ENCODE measurements around the gene SNRPD3.

SNRPD3 gene

DNA sequence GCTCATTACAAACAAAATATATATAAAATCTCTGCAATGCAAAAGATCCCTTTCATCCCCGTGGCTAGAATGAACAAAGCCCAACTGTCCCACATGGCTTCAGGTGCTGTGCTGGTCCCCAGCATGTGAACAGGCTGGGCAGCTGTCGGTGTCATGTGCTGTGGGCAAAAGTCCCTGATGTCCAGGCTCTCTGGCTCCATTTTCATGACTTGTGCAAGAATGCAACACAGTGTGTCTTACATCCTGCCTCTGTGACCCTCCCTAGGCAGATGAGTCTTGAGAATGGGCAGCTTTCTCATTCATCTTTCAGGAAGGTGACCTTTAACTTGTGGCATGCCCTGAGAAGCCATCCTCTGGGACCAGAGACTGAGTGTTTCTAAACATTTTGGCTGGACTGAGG is 15.3 kb upstream of the SNRPD3 start:
- no peaks in the 10 kb centered on the region for H3K9me3 ChIP-seq (ENCODE audit: control insufficient read depth, insufficient read depth, low read length)
- H3K36me3 ChIP-seq (ENCODE audit: control insufficient read depth, low read length), result peaks cover 56% of the 10 kb centered on the region
- no peaks in the 10 kb centered on the region for H4K20me1 ChIP-seq (ENCODE audit: control insufficient read depth, insufficient read depth, low read depth, low read length)
- H3F3A ChIP-seq (ENCODE audit: control insufficient read depth, insufficient read depth), result no peaks in the 10 kb centered on the region
- H3K4me1 ChIP-seq (ENCODE audit: control insufficient read depth, low read length), result peaks cover 3% of the 10 kb centered on the region; the same call in 1 of the 2 replicates
- H3K27ac ChIP-seq (ENCODE audit: low read depth, low read length), result no peak overlapping the region
- H3K4me3 ChIP-seq (ENCODE audit: low read length), result no peak overlapping the region
- no peaks in the 10 kb centered on the region for H3K9me2 ChIP-seq (replicated peaks; ENCODE audit: control insufficient read depth, low read length)
- H3K4me2 ChIP-seq (ENCODE audit: low read length), result no peak overlapping the region
- no peaks in the 10 kb centered on the region for H3K79me2 ChIP-seq (ENCODE audit: control insufficient read depth, low read length)
- TF ChIP-seq EZH2phosphoT487 (IDR thresholded peaks at IDR 0.05; ENCODE audit: borderline replicate concordance, low read length), result no peak
- TF ChIP-seq, protein P1, sequence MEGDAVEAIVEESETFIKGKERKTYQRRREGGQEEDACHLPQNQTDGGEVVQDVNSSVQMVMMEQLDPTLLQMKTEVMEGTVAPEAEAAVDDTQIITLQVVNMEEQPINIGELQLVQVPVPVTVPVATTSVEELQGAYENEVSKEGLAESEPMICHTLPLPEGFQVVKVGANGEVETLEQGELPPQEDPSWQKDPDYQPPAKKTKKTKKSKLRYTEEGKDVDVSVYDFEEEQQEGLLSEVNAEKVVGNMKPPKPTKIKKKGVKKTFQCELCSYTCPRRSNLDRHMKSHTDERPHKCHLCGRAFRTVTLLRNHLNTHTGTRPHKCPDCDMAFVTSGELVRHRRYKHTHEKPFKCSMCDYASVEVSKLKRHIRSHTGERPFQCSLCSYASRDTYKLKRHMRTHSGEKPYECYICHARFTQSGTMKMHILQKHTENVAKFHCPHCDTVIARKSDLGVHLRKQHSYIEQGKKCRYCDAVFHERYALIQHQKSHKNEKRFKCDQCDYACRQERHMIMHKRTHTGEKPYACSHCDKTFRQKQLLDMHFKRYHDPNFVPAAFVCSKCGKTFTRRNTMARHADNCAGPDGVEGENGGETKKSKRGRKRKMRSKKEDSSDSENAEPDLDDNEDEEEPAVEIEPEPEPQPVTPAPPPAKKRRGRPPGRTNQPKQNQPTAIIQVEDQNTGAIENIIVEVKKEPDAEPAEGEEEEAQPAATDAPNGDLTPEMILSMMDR (IDR thresholded peaks at IDR 0.05; ENCODE audit: low read depth, low read length, poor library complexity, severe bottlenecking), result no peak
- H3K27me3 ChIP-seq (ENCODE audit: control insufficient read depth, low read length), result no peaks in the 10 kb centered on the region

DNA sequence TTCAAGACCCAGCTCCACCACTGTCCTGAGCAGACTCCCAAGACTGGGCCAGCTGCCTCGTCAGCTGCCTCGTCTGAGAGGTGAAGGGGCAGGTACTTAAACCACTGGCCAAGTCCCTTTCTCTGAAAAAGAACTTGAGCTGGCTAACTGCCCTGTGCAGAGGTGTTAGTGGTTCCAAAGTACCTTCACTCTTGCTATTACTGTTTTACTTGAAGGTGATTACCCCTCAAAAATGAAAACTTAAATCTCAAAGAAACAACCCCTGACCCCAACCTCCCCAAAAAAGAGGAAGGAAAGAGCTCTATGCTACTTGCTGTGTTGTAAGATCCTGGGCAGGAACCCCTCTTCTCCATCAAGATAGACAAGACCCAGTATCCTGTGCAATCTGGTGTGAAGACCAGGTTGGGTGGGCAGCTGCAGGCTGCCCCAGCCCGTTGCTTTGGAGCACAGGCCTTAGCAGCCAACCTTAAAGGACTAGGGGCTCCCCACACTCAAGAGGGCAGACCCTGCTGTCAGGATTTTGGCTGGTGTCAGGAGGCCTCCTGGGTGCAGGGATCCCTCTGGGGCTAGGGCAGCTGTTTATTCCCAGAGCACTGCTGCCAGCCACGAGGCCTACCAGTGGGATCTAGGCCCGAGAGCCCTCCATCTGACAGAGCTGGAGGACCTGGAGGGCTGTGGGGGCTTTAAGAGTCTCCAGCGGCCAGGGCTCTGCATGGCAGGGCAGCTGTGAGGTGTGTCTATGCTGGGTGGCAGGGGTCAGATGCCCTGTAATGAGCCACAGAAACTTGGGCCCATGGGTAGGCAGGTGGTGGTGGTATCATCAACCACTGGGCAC is 13.9 kb upstream of the SNRPD3 start:
- H3K36me3 ChIP-seq (ENCODE audit: control insufficient read depth, low read length), result peaks cover 64% of the 10 kb centered on the region

DNA sequence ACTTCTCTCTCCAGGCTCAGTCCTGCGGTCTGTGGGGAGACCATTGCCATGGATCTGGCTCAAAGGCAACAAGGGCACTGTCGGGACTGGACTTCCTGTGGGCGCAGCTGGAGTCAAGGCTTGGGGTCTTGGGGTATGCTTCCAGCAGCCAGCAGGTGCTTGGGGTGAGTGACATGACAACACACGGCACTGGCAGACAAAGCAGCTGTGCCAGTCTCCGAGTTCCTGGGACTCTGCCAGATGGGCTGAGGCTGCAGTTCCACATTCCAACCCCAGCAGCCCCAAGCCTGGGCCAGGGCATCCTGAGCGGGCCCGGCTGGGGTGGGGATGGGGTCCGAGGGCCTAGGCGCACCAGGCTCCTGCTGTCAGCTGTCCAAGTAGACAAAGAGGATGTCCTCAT is 13.2 kb upstream of the SNRPD3 start:
- no peak for TF ChIP-seq EZH2phosphoT487 (IDR thresholded peaks at IDR 0.05; ENCODE audit: borderline replicate concordance, low read length)
- TF ChIP-seq, protein P1 (IDR thresholded peaks at IDR 0.05; ENCODE audit: low read depth, low read length, poor library complexity, severe bottlenecking), result no peak
- no peaks in the 10 kb centered on the region for H3F3A ChIP-seq (ENCODE audit: control insufficient read depth, insufficient read depth)
- no peak overlapping the region for H3K4me3 ChIP-seq (ENCODE audit: low read length)
- peaks cover 71% of the 10 kb centered on the region for H3K36me3 ChIP-seq (ENCODE audit: control insufficient read depth, low read length)
- H3K27ac ChIP-seq (ENCODE audit: low read depth, low read length), result no peak overlapping the region
- H3K79me2 ChIP-seq (ENCODE audit: control insufficient read depth, low read length), result no peaks in the 10 kb centered on the region
- no peaks in the 10 kb centered on the region for H3K9me3 ChIP-seq (ENCODE audit: control insufficient read depth, insufficient read depth, low read length)
- H3K27me3 ChIP-seq (ENCODE audit: control insufficient read depth, low read length), result no peaks in the 10 kb centered on the region
- peaks cover 3% of the 10 kb centered on the region; the same call in 1 of the 2 replicates for H3K4me1 ChIP-seq (ENCODE audit: control insufficient read depth, low read length)
- no peaks in the 10 kb centered on the region for H4K20me1 ChIP-seq (ENCODE audit: control insufficient read depth, insufficient read depth, low read depth, low read length)
- no peak overlapping the region for H3K4me2 ChIP-seq (ENCODE audit: low read length)
- no peaks in the 10 kb centered on the region for H3K9me2 ChIP-seq (replicated peaks; ENCODE audit: control insufficient read depth, low read length)

More for the DNA sequence above, 13.9 kb upstream of the SNRPD3 start:
- H4K20me1 ChIP-seq (ENCODE audit: control insufficient read depth, insufficient read depth, low read depth, low read length), result no peaks in the 10 kb centered on the region
- H3K79me2 ChIP-seq (ENCODE audit: control insufficient read depth, low read length), result no peaks in the 10 kb centered on the region
- peaks cover 3% of the 10 kb centered on the region; the same call in 1 of the 2 replicates for H3K4me1 ChIP-seq (ENCODE audit: control insufficient read depth, low read length)
- no peak overlapping the region for H3K27ac ChIP-seq (ENCODE audit: low read depth, low read length)
- H3K9me2 ChIP-seq (replicated peaks; ENCODE audit: control insufficient read depth, low read length), result no peaks in the 10 kb centered on the region
- no peaks in the 10 kb centered on the region for H3F3A ChIP-seq (ENCODE audit: control insufficient read depth, insufficient read depth)
- no peak overlapping the region for H3K4me2 ChIP-seq (ENCODE audit: low read length)
- H3K9me3 ChIP-seq (ENCODE audit: control insufficient read depth, insufficient read depth, low read length), result no peaks in the 10 kb centered on the region
- no peaks in the 10 kb centered on the region for H3K27me3 ChIP-seq (ENCODE audit: control insufficient read depth, low read length)
- TF ChIP-seq, protein P1 (IDR thresholded peaks at IDR 0.05; ENCODE audit: low read depth, low read length, poor library complexity, severe bottlenecking), result no peak
- no peak for TF ChIP-seq EZH2phosphoT487 (IDR thresholded peaks at IDR 0.05; ENCODE audit: borderline replicate concordance, low read length)
- H3K4me3 ChIP-seq (ENCODE audit: low read length), result no peak overlapping the region

Measured in DOHH2 (cell line).